SK-MEL-5 (cell line): Measurements from ENCODE around the gene SLC35F3. TPM values are rescaled to one million over a fixed set of nuclear protein-coding genes. Genes with fewer than 3 reads are reported as not detected.

Experiments used
- DNase-seq: peaks from one replicate; pipeline ENCODE4 v3.0.0-alpha.2; 2016; ENCODE audit warnings: low read depth, low spot score
- in situ Hi-C: cut with HindIII; loops from 2 replicates; pipeline ENCODE4 v1.10.0; 2016; ENCODE audit warnings: low sequenced_read_pairs, high pct_unique_total_duplicates, low pct_unique_long_range_greater_than_20kb
- total RNA-seq: library from RNA; depleted of rRNA; stranded (reverse); fragments of >200 nt; shearing (Covaris generic); gene quantifications from 2 replicates; pipeline ENCODE4 v1.2.3, GENCODE V29; 2014

Gene SLC35F3
- total RNA-seq, 1 experiment from 2014 or later, result 0.03 TPM

DNA sequence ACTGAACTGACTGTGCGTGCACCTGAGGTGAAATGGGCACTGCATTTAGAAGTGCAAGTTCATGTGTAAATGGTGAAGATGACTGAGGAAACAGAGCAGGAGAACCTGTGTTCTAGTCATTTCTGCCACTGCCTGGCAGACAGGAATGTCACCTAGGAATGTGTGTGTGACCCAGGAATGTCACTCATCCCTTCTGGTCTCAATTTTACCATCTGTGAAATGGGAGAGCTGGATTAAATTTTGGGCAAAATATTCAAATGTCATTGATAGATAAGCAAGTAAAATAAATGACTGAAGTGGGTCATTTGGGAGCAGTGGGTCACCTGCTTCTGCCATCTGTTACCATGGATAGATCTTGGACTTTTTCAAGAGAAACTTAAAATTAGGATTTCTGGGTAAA, 42.2 kb downstream of the SLC35F3 start:
- DNase-seq, result no peak
- in situ Hi-C loops, result no loop called here

DNA sequence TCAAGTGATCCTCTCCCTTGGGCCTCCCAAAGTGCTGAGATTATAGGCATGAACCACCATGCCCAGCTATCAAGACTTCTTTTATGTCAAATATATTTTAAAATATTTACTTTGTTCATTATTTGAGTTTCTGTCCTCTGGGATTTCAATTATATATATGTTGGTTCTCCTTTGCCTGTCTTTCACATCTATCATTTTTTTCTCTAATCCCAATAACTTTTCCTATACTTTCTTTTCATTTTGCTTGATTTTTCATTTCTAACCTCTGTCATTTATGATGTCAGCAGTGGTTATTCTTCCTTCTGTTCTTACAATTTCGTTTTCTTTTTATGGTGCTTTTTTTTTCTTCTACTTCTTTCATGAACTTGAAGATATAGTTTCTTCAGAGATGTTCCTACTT, 47.3 kb downstream of the SLC35F3 start:
- DNase-seq, result no peak
- in situ Hi-C loops, result no loop called here

DNA sequence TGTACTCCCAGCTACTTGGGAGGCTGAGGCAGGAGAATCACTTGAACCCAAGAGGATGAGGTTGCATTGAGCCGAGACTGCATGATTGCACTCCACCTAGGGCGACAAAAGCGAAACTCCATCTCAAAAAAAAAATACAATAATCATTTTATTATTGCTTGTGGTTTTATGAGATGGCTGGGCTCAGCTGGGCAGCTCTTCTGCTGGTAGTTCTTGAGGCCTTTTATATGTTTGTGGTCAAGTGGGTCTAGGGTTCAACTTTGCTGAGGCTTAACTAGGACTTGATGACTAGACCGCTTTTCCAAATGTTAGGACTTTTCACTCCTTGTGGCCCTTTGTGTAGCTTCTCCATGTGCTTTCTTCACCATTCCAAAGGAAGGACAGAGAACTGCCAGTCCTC, 53.2 kb downstream of the SLC35F3 start:
- DNase-seq, result no peak
- in situ Hi-C loops, result no loop called here

DNA sequence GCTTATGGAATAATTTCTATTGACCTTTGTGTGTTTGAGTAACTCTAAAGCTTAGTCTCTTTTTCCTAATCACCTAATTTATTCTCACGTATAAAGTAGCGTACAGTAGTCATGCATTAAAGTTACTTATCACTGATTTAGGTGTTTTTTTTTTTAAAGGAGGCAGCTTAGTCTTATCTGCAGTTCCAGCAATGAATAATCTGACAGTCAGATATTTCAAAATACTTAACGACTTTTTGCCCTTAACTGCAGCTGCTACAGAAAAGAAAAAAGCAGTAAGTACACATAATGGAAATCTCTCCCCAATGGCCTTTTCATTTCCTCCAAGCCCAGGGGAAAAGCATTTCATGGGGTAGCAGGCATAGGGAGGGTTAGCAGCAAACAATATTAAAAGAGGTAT, 54.6 kb downstream of the SLC35F3 start:
- in situ Hi-C loops, result no loop called here
- DNase-seq, result no peak

DNA sequence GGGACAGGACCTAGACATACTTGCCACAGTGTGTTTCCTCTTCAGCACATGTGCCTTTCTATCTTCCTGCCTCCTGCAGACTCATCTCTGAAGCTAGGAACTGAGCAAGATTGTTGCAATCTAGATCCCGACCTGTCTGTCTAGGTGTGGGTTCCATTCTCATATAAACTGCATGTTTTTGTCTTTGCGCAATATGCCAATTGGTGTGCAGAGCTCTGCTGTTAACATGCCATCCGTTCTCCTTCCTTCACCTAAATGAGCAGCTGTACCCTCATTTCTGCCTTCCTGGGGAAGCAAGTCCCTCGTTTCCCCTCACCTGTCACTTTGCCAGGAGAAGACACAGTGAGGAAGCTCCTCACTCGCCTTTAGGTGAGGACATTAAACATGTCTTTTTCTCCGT, 55.5 kb downstream of the SLC35F3 start:
- DNase-seq, result no peak
- in situ Hi-C loops, result no loop called here

DNA sequence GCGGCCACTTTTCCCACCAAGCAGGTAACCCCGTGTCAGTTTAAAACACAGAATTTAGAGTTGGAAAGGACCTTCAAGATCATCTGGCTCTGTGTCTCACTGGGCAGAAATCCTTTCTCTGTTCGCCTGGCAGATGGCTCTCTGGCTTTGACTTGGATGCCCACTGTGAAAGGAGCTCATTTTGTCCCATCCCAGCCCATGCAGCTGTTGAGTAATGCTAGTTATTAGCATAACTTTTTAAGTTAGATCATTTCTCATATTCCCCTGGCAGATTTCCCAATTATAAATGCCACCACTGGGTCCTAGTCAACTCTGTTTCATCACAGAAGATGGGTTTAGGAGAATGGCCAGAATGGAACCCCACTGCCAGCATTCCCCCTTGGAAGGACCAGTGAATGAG, 55.9 kb downstream of the SLC35F3 start:
- no peak for DNase-seq
- in situ Hi-C loops, result no loop called here

DNA sequence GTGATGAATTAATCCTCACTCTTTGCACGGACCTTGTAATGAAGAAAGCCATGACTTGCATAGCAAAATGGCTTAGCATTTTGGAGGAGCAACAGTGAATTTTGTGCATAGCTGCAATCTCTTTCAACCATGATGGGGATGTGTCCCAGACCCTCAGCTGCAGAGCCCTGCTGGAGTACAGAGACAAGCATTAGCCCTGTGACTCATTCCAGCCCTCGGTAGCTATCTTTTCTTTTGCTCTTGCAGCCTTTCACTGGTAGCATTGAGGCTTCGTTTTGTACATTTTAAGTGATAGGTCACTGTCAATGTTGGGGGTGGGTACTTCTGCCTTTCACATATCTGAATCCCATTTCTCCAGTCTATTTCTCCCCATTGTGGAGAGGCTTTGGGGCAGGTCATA, 58.4 kb downstream of the SLC35F3 start:
- in situ Hi-C loops, result no loop called here
- no peak for DNase-seq

DNA sequence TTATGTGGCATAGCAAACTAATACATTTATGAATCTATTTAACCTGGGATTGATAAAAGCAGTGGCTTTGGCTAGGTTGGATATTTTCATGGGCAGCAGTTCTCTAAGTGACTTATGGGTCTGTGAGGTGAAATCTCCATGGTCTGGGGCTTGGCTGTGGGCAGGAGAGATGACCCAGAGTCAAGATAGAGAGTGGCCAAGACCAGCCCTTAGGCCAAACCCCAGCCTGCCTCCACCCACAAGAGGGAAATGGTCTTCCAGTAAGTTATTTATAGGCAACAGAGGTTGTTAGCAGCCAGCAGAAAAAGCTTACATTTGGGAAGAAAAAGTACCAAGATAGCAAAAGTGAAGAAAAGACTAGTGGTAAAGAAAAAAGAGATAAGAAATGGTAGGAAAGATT, 61.4 kb downstream of the SLC35F3 start:
- DNase-seq, result no peak
- in situ Hi-C loops, result no loop called here

DNA sequence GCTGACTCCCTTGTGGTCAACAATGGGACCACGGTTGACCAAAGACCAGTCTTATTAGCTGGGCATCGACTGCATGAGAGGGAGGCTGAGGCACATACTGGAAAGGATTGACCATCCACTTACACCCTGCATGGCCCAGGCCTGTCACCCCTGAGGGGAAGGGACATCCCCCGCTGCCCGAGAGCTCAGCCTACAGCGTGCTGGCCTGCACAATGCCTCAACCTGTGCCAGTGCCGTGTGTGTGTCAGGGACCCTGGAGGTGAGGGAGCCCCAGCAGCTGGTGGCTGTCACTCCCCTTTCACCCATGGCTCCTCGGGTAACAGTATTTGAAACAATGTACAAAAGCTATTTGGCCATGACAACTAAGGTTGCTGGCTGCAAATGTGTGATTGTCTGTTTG, 67.3 kb downstream of the SLC35F3 start:
- DNase-seq, result no peak
- in situ Hi-C loops, result no loop called here

DNA sequence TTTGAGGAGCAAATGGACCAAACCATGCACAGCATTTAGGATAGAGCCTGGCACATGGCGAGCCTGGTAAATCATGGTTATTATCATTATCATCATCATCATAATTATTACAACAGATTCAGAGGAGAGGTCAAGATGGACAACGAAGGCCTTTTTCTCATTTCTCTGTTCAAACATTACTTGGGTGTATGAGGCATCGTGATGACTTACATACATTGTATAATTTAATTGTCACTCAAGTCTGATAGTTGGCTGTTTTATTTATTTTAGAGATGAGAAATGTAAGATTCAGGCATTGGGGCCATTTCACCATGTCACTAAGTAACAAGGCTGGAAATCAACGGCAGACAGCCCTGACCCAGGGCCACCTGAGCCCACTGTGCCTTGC, 68.1 kb downstream of the SLC35F3 start:
- in situ Hi-C loops, result no loop called here
- DNase-seq, result no peak

DNA sequence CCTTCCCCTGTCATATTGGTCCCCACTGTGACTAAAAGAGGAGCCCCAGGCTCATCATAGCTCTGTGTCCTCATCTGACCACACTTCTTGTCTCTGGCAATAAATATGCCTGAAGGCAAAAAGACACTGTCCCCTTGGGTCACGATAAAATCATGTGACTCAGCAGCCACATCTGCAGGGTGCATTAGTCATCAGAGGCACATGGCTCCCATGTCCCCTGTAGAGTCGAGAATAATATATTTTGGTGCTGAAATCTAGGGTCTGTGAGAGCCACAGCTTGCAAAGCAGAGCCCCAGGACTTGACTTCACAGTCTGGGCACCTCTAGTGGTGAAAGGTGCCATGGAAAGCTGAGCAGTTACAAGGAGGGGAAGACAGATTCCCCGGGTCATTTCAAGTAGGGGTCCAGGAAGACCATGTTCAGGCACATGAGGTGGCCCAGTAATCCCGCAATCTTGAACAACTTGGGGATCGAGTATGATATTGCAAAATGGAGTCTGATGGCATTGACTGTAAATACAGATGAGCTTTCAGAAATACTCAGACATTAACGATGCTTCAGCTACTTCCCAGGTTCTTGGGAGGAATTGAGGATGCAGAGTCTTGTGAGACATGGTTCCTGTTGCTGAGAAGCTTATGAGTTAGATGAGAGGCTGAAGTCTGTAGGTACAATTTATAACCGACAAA, 68.6 kb downstream of the SLC35F3 start:
- in situ Hi-C loops, result no loop called here
- DNase-seq, result no peak

DNA sequence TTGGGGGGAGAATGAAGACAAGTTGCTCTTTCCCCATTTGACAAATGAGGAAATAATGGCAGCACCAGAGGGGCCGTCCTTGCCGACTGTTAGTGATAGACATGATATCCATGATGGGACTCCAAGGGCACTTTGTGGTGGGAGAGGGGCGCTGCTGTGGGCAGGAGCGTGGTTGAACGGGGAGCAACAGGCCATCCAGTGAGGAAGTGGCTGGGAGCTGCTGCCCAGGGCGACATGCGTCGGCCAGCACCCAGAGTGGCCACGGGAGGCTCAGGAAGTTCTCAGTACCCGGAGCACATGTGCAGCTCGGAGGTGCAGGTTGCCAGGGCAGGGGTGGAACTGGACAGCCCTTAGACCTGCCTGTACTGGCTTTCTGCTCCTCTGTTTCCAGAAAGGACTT, 71.0 kb downstream of the SLC35F3 start:
- DNase-seq, result no peak
- in situ Hi-C loops, result no loop called here

DNA sequence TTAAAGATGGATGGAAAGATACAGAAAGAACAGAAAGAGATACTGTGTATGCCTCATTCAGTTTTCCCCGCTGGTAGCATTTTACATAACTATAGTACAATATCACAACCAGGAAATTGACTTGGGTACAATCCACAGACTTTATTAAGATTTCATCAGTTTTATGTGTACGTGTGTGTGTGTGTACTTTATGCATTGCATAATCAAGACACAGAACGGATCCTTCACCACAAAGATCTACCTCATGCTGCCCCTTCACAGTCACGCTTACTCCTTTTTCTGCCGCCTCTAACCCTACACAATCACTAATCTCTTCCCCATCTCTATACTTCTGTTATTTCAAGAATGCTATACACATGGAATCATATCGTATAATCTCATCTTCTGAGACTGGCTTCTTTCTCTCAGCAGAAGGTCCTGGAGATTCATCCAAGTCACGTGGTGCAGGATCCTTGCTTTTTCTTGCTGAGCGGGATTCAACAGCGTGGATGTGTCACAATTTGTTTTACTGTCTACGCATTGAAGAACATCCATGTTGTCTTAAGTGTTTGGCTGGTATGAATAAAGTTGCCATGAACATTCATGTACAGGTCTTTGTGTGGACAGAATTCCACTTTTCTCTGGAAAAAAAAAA, 76.7 kb downstream of the SLC35F3 start:
- DNase-seq, result no peak
- in situ Hi-C loops, result no loop called here

DNA sequence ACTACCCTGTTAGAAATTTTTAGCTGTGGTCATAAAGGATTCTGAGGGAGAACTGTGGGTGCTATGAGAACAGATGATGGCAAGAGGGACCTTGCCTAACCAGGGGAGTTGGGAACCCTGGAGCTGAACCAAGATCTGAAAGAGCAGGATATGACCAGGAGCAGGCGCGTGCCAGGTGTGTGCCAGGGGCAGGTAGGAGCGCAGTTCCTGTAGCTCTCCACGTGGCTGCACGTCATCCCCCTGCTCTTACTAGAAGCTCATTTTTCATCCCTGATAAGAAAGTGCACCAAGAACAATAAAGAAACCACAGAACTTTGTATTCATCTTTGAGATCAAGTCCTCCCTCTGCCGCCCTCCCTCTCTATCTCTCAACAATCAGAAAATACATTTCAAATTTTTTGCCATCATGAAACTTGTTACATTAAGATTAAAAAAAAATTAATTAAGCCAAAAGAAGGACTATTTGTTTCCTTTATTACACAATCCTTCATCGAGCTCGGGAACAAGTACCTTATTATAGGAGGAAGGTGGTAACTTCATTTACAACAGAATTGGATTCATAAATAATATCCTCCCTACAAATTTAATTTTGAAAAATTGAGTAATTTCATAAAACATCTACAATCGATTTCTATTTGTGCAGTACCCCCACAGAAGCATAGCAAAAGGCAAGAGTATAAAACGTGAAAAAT, 78.5 kb downstream of the SLC35F3 start:
- DNase-seq, result no peak
- in situ Hi-C loops, result no loop called here

DNA sequence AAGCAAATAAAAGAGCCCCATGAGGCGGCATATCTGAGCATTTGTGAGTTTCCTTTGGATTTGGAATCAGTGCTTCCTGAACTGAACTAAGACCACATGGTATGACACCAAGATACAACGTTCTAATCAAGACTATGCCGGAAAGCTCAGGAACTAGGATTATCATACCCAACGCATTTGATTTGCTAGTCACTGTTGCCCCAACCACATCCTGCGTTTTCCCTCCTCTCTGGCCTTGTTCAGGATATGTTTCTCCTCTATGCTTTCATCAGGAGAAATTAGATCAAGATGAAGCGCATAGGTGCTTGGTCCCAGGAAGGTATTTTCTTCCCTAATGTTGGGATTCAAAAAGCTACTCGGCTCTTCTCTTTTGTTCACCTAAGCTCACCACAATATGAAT, 79.3 kb downstream of the SLC35F3 start:
- in situ Hi-C loops, result no loop called here
- no peak for DNase-seq

DNA sequence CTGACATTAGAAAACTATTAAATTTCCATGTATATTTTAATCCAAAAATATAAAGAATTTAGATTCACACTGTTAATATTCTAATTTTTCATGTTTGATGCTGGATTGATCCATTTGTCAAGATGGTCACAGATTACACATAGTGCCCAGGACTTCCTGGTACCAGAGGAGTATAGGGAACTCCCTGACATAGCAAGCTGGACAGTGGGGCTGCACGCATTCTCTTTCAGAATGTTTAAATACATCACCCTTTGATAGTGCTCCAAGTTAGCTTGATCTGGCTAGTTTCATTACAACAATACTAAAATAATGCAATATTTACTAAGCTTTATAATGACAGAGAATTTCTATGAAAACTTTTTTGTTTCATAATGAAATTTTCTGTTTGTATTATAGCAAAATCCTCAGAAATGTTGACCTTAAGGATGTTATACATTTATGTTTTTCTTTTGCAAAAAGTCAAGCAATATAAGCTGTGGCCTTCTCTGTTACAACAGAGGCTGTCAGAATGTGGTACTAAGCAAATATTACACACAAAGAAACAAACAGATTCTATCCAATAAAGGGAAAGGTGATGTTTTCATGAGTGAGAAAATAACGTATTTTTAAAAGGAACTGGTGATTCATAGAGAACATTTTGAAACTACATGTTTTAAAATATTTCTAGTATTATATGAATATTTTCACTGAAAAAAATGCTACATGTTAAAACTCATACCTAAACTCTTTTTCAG, 84.7 kb downstream of the SLC35F3 start:
- DNase-seq, result no peak
- in situ Hi-C loops, result no loop called here

DNA sequence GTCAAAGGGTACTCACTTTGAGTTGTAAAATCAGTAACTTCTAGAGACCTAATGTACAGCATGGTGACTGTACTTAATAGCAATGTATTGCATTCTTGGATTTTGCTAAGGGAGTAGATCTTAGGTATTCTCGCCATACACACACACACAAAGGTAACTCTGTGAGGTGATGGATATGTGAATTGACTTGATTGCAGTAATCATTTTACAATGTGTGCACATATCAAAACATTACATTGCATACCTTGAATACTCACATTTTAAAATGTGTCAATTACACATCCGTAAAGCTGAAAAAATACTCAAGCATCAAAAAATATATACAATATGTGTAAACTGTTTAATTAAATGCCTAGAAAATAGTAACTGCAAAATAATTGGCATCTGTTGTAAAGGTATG, 86.0 kb downstream of the SLC35F3 start:
- no peak for DNase-seq
- in situ Hi-C loops, result no loop called here

DNA sequence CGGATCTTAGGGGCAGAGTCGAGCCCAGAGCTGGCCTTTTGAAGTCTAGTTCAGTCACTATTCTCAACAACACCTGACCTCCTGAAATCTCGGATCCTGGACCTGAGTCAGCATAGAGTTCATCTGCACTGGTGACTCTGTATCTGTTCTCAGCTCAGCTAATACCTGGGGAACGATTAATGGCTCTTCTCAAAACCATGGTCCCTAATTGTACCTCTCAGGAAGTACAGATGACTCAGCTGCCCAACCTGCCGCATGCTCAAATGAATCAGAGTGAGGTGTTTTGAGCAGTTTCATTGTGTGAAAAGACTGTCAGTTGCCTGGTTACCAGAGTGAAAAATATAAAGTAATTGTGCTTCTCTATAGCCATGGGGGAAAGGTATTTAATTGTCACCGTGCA, 89.2 kb downstream of the SLC35F3 start:
- no peak for DNase-seq
- in situ Hi-C loops, result no loop called here

DNA sequence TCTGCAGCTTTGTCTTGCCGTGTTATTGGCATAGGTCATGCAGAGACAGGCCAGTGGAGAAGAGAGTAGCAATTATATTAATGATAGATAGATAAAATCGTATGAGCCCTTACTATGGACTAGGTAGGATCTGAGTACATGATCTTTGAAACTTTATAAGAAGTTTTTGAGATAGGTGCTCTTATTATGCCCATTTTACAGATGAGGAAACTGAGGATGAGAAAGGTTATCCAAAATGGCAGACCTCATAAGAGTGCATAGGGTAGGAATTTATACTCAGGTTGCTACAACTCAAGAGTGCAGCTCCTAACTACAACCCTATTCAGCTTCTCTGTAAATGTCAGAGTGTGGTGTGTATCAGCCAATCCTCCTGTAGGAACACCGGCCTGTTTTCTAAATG, 89.6 kb downstream of the SLC35F3 start:
- in situ Hi-C loops, result no loop called here
- no peak for DNase-seq
